Endothelial cell of umbilical vein (primary cell): ENCODE measurements around the gene MBD6. TPM values are rescaled to one million over a fixed set of nuclear protein-coding genes. Genes with fewer than 3 reads are reported as not detected.
"Not testable (repeated sequence)": the region's sequence is repeated elsewhere in the genome, so short reads cannot be mapped to it uniquely, and the experiment has no call there.

ENCODE experiments used
- BruUV-seq: library from RNA; stranded (reverse); fragments of 400-500 nt; replicated peaks from 2 replicates; lab custom pipeline; 2021; lab: Mats Ljungman, UMichigan
- CTCF ChIA-PET: fragments of 300-600, 350-600 bp; sonication (Branson Sonifier 250); formaldehyde crosslinking; loops from one replicate; lab custom pipeline; 2021; ENCODE audit warnings: antibody characterized with exemption, inconsistent platforms; lab: Charles Lee
- POLR2A ChIA-PET: fragments of 300-600, 350-600 bp; sonication (Branson Sonifier 250); formaldehyde crosslinking; loops from one replicate; lab custom pipeline; 2021; ENCODE audit warnings: antibody characterized with exemption, inconsistent platforms; lab: Charles Lee
- DNase-seq: peaks from one replicate; pipeline ENCODE4 v3.0.0-alpha.2; 2011; ENCODE audit warnings: low read depth, low spot score
- FAIRE-seq: peaks from 2 replicates; lab custom pipeline; 2011; peaks lifted over from hg19 to GRCh38; lab: Jason Lieb, UNC
- H2AFZ ChIP-seq: 2 replicates; pipeline ENCODE4 v1.6.0; 2012; ENCODE audit warnings: low read depth, low read length, control low read depth, inconsistent platforms
- H3K27ac ChIP-seq: 2 replicates; pipeline ENCODE4 v1.5.1; 2011; ENCODE audit warnings: low read depth, mild to moderate bottlenecking, control low read depth, low read length, moderate library complexity; ENCODE audit not compliant: insufficient read depth
- H3K27me3 ChIP-seq, 2 experiments: 2 replicates each; pipeline versions ENCODE4 v1.6.0 to v1.6.1; 2011; ENCODE audit warnings: low read length in 2 of 2, mixed read lengths in 1 of 2; ENCODE audit not compliant: control insufficient read depth in 2 of 2, insufficient read depth in 2 of 2
- H3K36me3 ChIP-seq, 2 experiments: 2 replicates in 1 of 2; 3 replicates in 1 of 2; pipeline ENCODE4 v1.5.1; 2011; ENCODE audit warnings: low read length in 2 of 2, mild to moderate bottlenecking in 1 of 2, moderate library complexity in 1 of 2; ENCODE audit not compliant: control insufficient read depth in 2 of 2, insufficient read depth in 2 of 2; ENCODE audit errors: extremely low read depth in 1 of 2
- H3K4me1 ChIP-seq: 3 replicates; pipeline ENCODE4 v1.5.1; 2011; ENCODE audit warnings: mild to moderate bottlenecking, low read length; ENCODE audit not compliant: control insufficient read depth, insufficient read depth; ENCODE audit errors: extremely low read depth
- H3K4me2 ChIP-seq: 2 replicates; pipeline ENCODE4 v1.6.1; 2011; ENCODE audit warnings: low read length, control low read depth, mixed read lengths; ENCODE audit not compliant: insufficient read depth
- H3K4me3 ChIP-seq, 3 experiments: fragments of 200-600 bp in 1 of 3; sonication (generic), shearing (Covaris generic) in 1 of 3; replicated peaks in 1 of 3; 2 replicates each; pipeline ENCODE4 v1.5.1; 2011 to 2016; ENCODE audit warnings: control low read depth in 3 of 3, low read length in 3 of 3, mild to moderate bottlenecking in 2 of 3, inconsistent platforms in 1 of 3, low read depth in 1 of 3, moderate library complexity in 1 of 3; ENCODE audit not compliant: insufficient read depth in 1 of 3
- H3K79me2 ChIP-seq: 2 replicates; pipeline ENCODE4 v1.6.0; 2012; ENCODE audit warnings: low read length, inconsistent platforms; ENCODE audit not compliant: control insufficient read depth, insufficient read depth
- H3K9ac ChIP-seq: replicated peaks from 2 replicates; pipeline ENCODE3; 2011; ENCODE audit warnings: low read length, control low read depth; ENCODE audit not compliant: insufficient read depth; ENCODE audit errors: extremely low read depth
- H3K9me1 ChIP-seq: replicated peaks from 3 replicates; pipeline ENCODE4 v1.6.0; 2011; ENCODE audit warnings: mild to moderate bottlenecking, low read length; ENCODE audit not compliant: control insufficient read depth, insufficient read depth; ENCODE audit errors: extremely low read depth
- H3K9me3 ChIP-seq: replicated peaks from 2 replicates; pipeline ENCODE4 v1.5.1; 2012; ENCODE audit warnings: low read length, inconsistent platforms; ENCODE audit not compliant: control insufficient read depth, insufficient read depth
- H4K20me1 ChIP-seq: replicated peaks from 2 replicates; pipeline ENCODE3; 2011; ENCODE audit warnings: mild to moderate bottlenecking, low read length; ENCODE audit not compliant: control insufficient read depth, insufficient read depth; ENCODE audit errors: extremely low read depth
- CTCF ChIP-seq, 2 donors: IDR thresholded peaks; 1 replicate in 1 of 2; 2 replicates in 1 of 2; pipeline ENCODE4 v1.5.1; 2011; ENCODE audit warnings: low read length in 2 of 2, mild to moderate bottlenecking in 2 of 2, moderate library complexity in 2 of 2, control low read depth in 1 of 2, inconsistent platforms in 1 of 2, low read depth in 1 of 2; ENCODE audit not compliant: insufficient read depth in 1 of 2; ENCODE audit errors: extremely low read depth in 1 of 2
- EZH2 ChIP-seq: IDR thresholded peaks from 2 replicates; pipeline ENCODE4 v1.6.1; 2012; ENCODE audit warnings: borderline replicate concordance, low read depth, mild to moderate bottlenecking, moderate library complexity, low read length, inconsistent platforms; ENCODE audit not compliant: severe bottlenecking
- FOS ChIP-seq: IDR thresholded peaks from 2 replicates; pipeline ENCODE4 v1.6.1; 2011; ENCODE audit warnings: mild to moderate bottlenecking, low read length, moderate library complexity, borderline replicate concordance; ENCODE audit not compliant: insufficient read depth
- GATA2 ChIP-seq: IDR thresholded peaks from 2 replicates; pipeline ENCODE4 v1.7.0; 2011; ENCODE audit warnings: low read depth, mild to moderate bottlenecking, moderate library complexity, mixed read lengths, low read length; ENCODE audit not compliant: insufficient read length, insufficient read depth
- JUN ChIP-seq: IDR thresholded peaks from 2 replicates; pipeline ENCODE4 v1.6.1; 2011; ENCODE audit warnings: borderline replicate concordance, low read depth; ENCODE audit not compliant: insufficient read length, insufficient read depth
- MAX ChIP-seq: IDR thresholded peaks from 2 replicates; pipeline ENCODE4 v1.6.1; 2011; ENCODE audit not compliant: insufficient read depth, insufficient read length
- MYC ChIP-seq: IDR thresholded peaks from one replicate; pipeline ENCODE4 v1.6.1; 2011; ENCODE audit warnings: mild to moderate bottlenecking, low read depth, low read length
- POLR2A ChIP-seq: IDR thresholded peaks from 2 replicates; pipeline ENCODE4 v1.6.1; 2012; ENCODE audit warnings: low read depth, mild to moderate bottlenecking, control low read depth, low read length
- POLR2AphosphoS5 ChIP-seq: IDR thresholded peaks from 2 replicates; pipeline ENCODE4 v1.6.1; 2012; ENCODE audit warnings: low read depth, mild to moderate bottlenecking, control low read depth, low read length, moderate library complexity; ENCODE audit not compliant: insufficient read depth
- dilution Hi-C: fragments of 300-500 bp; cut with MboI; formaldehyde crosslinking; loops from one replicate; pipeline ENCODE4 v1.15.0; 2019; ENCODE audit warnings: low sequenced_read_pairs; ENCODE audit not compliant: extremely low pct_ligation_motif_present
- intact Hi-C: fragments of 100-400 bp; cut with micrococcal nuclease; formaldehyde crosslinking; loops from one replicate; pipeline ENCODE4 v1.10.0; 2022
- polyA plus RNA-seq, 4 experiments: library from polyadenylated mRNA; depleted of rRNA in 3 of 4; stranded (reverse) in 3 of 4; unstranded in 1 of 4; fragments of >200 nt; gene quantifications; 2 replicates each; pipeline versions ENCODE4 v1.2.1 to v1.2.3, GENCODE V29; 2011 to 2012; ENCODE audit warnings: missing spikeins in 1 of 4
- total RNA-seq: library from RNA; stranded (reverse); gene quantifications from 2 replicates; pipeline ENCODE4 v1.2.3, GENCODE V29; 2021

MBD6 gene
- total and polyA plus RNA-seq, 2 donors (not counting 3 experiments of a cell fraction or from before 2014, with no cell fraction given): 10.6 to 95.2 TPM

GRCh38 chr12:57569858-57570257, 47.2 kb downstream of the MBD6 start:
- H3K9me1 ChIP-seq: no peaks in the 10 kb centered on the region
- no peak overlapping the region for H3K9ac ChIP-seq
- no peak for DNase-seq
- no peaks in the 10 kb centered on the region for H3K4me1 ChIP-seq
- dilution Hi-C loops (no loop called here), intact Hi-C loops (no loop called here)
- no peaks in the 10 kb centered on the region for H3K9me3 ChIP-seq
- no peaks in the 10 kb centered on the region for H3K36me3 ChIP-seq
- TF ChIP-seq POLR2A (no peak), POLR2AphosphoS5 (no peak), MYC (no peak), JUN (no peak), FOS (no peak), CTCF (IDR thresholded peaks at IDR 0.05; ENCODE audit: extremely low read depth in 1 of 2, insufficient read depth in 1 of 2, low read depth in 1 of 2, low read length in 2 of 2) (no peak), GATA2 (no peak), MAX (no peak), EZH2 (no peak)
- H3K27me3 ChIP-seq: no peaks in the 10 kb centered on the region
- no TSS peak for BruUV-seq
- H2AFZ ChIP-seq: no peak overlapping the region
- ChIA-PET POLR2A (no interaction called here), CTCF (no interaction called here)
- FAIRE-seq: no peak
- H4K20me1 ChIP-seq: no peaks in the 10 kb centered on the region
- H3K4me3 ChIP-seq: no peak overlapping the region
- no peaks in the 10 kb centered on the region for H3K79me2 ChIP-seq
- H3K4me2 ChIP-seq: no peak overlapping the region
- no peak overlapping the region for H3K27ac ChIP-seq

- H3K4me3 ChIP-seq, H3K27ac ChIP-seq, H3K9me1 ChIP-seq, dilution Hi-C loops, H3K9ac ChIP-seq, H3K4me2 ChIP-seq, H3K36me3 ChIP-seq, H3K79me2 ChIP-seq, H2AFZ ChIP-seq, H3K27me3 ChIP-seq, FAIRE-seq, DNase-seq, H3K4me1 ChIP-seq, intact Hi-C loops, H3K9me3 ChIP-seq, H4K20me1 ChIP-seq, BruUV-seq: not testable (repeated sequence)
- ChIA-PET POLR2A (interaction anchor here (0.6 kb wide), 1 partner anchor 13 kb away, joined by 5 read pairs; no protein-coding TSS in a partner anchor), CTCF (interaction anchor here (1.3 to 3.7 kb wide), 3 partner anchors 8 to 15 kb away, joined by 4 to 33 read pairs (median 5); no protein-coding TSS in a partner anchor)
These were observed 47.8 kb downstream of the MBD6 start for GRCh38 chr12:57570438-57570837.
